Calu3 (cell line): ENCODE results near the gene SMG9. TPM values are rescaled to one million over a fixed set of nuclear protein-coding genes. Genes with fewer than 3 reads are reported as not detected.
"Not testable (repeated sequence)": the region's sequence is repeated elsewhere in the genome, so short reads cannot be mapped to it uniquely, and the experiment has no call there.

Experiments used
- BruUV-seq: library from RNA; stranded (reverse); fragments of 400-500 nt; replicated peaks from 2 replicates; lab custom pipeline; 2021; lab: Mats Ljungman, UMichigan
- CTCF ChIA-PET: fragments of 300-600 bp; sonication (Branson Sonifier 250); formaldehyde crosslinking; loops from one replicate; lab custom pipeline; 2022; ENCODE audit warnings: antibody characterized with exemption; lab: Charles Lee
- DNase-seq: peaks from one replicate; pipeline ENCODE4 v3.0.0; 2022
- H3K27ac Mint-ChIP-seq: one replicate; pipeline ENCODE4 v1.8.0; 2022; ENCODE audit warnings: mixed read lengths; ENCODE audit not compliant: unreplicated experiment
- H3K27me3 Mint-ChIP-seq: one replicate; pipeline ENCODE4 v1.8.0; 2022; ENCODE audit warnings: mixed read lengths; ENCODE audit not compliant: unreplicated experiment
- H3K36me3 Mint-ChIP-seq: one replicate; pipeline ENCODE4 v1.8.0; 2022; ENCODE audit warnings: mild to moderate bottlenecking, moderate library complexity, mixed read lengths; ENCODE audit not compliant: insufficient read depth, unreplicated experiment
- H3K4me1 Mint-ChIP-seq: one replicate; pipeline ENCODE4 v1.8.0; 2022; ENCODE audit warnings: mild to moderate bottlenecking, low read depth, mixed read lengths; ENCODE audit not compliant: unreplicated experiment
- H3K4me3 Mint-ChIP-seq: one replicate; pipeline ENCODE4 v1.8.0; 2022; ENCODE audit warnings: mild to moderate bottlenecking, low read depth, moderate library complexity, mixed read lengths; ENCODE audit not compliant: unreplicated experiment
- H3K9me3 Mint-ChIP-seq: one replicate; pipeline ENCODE4 v1.8.0; 2022; ENCODE audit warnings: low read depth, mixed read lengths; ENCODE audit not compliant: unreplicated experiment
- intact Hi-C: fragments of 100-400 bp; cut with micrococcal nuclease; formaldehyde crosslinking; loops from one replicate; pipeline ENCODE4 v1.10.0; 2022; ENCODE audit not compliant: unreplicated experiment
- total RNA-seq: library from RNA; stranded (reverse); gene quantifications from 2 replicates; pipeline ENCODE4 v1.2.3, GENCODE V29; 2022
- TF ChIP-seq, protein P1 (sequence below): fragments of 200-600 bp; IDR thresholded peaks from one replicate; pipeline ENCODE4 v1.8.0; 2022; ENCODE audit warnings: antibody characterized with exemption; ENCODE audit not compliant: unreplicated experiment

The SMG9 gene
- total RNA-seq, 1 experiment from 2014 or later: 85.5 TPM

DNA sequence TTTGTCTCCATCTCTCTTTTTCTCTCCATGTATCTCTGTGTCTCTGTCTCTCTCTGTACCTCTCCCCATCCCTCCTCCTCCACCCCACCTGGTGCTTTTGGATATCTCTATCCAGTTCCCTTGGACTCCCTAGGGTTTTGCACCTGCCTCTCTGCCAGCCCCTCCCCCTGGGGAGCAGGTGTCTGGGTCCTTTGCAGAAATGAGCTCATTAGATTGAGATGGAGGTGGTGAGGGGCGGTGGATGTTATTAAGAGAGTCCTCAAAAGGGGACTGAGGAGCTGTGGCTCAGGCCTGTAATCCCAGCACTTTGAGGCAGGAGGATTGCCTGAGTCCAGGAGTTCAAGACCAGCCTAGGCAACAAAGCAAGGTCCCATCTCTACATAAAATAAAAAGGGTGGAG is 23.9 kb upstream of the SMG9 start:
- H3K27me3 Mint-ChIP-seq: no peaks in the 10 kb centered on the region
- DNase-seq: no peak
- peak overlapping the region; percentile 98 for H3K27ac Mint-ChIP-seq
- H3K36me3 Mint-ChIP-seq: peaks cover 79% of the 10 kb centered on the region
- peaks cover 2% of the 10 kb centered on the region for H3K9me3 Mint-ChIP-seq
- no TSS peak for BruUV-seq
- CTCF ChIA-PET: interaction anchor here (0.5 to 3.9 kb wide), 8 partner anchors 8 to 103 kb away, joined by 3 to 27 read pairs (median 4); partner anchors contain the start of gene SMG9
- H3K4me1 Mint-ChIP-seq: peaks cover 79% of the 10 kb centered on the region
- TF ChIP-seq, protein P1, sequence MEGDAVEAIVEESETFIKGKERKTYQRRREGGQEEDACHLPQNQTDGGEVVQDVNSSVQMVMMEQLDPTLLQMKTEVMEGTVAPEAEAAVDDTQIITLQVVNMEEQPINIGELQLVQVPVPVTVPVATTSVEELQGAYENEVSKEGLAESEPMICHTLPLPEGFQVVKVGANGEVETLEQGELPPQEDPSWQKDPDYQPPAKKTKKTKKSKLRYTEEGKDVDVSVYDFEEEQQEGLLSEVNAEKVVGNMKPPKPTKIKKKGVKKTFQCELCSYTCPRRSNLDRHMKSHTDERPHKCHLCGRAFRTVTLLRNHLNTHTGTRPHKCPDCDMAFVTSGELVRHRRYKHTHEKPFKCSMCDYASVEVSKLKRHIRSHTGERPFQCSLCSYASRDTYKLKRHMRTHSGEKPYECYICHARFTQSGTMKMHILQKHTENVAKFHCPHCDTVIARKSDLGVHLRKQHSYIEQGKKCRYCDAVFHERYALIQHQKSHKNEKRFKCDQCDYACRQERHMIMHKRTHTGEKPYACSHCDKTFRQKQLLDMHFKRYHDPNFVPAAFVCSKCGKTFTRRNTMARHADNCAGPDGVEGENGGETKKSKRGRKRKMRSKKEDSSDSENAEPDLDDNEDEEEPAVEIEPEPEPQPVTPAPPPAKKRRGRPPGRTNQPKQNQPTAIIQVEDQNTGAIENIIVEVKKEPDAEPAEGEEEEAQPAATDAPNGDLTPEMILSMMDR: no peak
- intact Hi-C loops: no loop called here
- peak overlapping the region; percentile 77 for H3K4me3 Mint-ChIP-seq

DNA sequence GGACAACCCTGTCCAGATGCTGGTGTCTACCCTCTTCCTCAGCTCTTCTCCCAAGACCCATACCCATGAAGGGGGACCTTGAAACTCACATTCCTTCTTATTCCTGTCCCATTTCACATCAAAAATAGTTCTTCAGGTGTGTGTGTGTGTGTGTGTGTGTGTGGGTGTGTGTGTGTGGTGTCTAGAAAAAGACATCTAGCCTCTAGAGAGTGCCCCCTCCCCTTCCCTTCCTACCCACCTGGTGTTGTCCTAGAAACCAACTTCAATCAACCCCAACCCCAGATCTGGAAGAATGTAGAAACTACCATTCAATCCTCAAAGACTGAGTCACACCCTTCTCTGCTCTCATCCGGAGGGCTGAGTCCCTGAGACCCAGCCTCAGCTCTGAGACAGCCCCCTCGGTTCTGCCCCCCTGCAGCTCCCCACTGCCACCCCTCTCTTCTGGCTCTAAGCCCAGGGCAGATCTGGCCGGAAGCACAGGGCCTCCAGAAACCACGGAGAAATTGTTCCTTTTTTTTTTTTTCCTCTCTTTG is 22.5 kb upstream of the SMG9 start:
- intact Hi-C loops: no loop called here
- CTCF ChIA-PET: interaction anchor here (0.5 to 3.9 kb wide), 8 partner anchors 11 to 920 kb away, joined by 3 to 27 read pairs (median 4); partner anchors contain the start of genes PHLDB3, SMG9 and ZNF227
- peak overlapping the region; percentile 77 for H3K4me3 Mint-ChIP-seq
- DNase-seq: peak; percentile 73
- H3K9me3 Mint-ChIP-seq: no peaks in the 10 kb centered on the region
- peaks cover 83% of the 10 kb centered on the region for H3K36me3 Mint-ChIP-seq
- TF ChIP-seq, protein P1: no peak
- peak overlapping the region; percentile 98 for H3K27ac Mint-ChIP-seq
- peaks cover 64% of the 10 kb centered on the region for H3K4me1 Mint-ChIP-seq
- no peaks in the 10 kb centered on the region for H3K27me3 Mint-ChIP-seq
- no TSS peak for BruUV-seq

DNA sequence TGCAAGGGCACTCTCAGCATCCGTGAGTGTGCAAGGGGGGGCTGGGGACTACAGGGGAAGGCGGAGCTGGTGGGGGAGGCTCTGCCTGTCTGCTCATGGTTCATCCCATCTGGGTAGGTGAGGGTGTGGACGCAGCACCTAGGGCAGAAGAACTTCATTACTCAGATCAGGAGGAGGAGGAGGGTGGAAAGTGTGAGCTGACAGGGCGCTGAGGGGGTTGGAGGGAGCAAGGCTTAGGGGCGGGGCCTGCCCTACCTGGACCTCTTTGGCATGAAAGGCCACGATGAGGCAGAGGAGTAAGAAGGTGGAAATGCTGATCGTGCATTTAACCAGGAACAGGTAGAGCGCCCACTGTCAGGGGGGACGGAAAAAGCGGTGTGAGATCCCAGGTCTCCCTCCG is 21.5 kb upstream of the SMG9 start:
- Mint-ChIP-seq H3K4me3 (peak overlapping the region; percentile 77), H3K27ac (peak overlapping the region; percentile 98), H3K9me3 (no peaks in the 10 kb centered on the region), H3K4me1 (peaks cover 55% of the 10 kb centered on the region), H3K27me3 (no peaks in the 10 kb centered on the region), H3K36me3 (peaks cover 81% of the 10 kb centered on the region)
- no peak for DNase-seq
- BruUV-seq: no TSS peak
- CTCF ChIA-PET: interaction anchor here (1.2 kb wide), 1 partner anchor 19 kb away, joined by 7 read pairs; no protein-coding TSS in a partner anchor
- TF ChIP-seq, protein P1: no peak
- intact Hi-C loops: no loop called here

DNA sequence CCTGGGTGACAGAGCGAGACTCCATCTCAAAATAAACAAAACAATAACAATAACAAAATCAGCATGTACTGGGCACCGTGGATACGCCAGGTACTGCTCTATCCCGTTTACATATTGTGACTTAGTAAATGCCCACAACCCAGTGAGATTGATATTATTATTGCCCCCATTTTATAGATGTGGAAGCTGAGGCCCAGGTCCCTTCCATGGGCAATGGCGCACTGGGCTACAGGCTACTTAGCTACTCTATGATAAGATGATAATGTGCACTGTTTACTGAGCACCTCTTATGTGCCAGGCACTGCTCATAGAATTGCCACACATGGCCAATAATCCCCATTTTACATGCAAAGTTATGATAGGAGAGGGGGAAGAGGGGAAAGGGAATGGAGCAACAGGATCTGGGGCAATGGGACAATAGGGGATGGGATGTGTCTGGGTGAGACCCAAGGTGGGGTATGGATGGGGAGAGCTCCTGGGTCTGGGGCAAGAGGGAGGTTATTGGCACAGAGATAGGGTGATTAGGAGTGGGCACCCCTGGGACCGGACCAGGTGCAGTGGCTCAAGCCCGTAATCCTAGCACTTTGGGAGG is 20.6 kb upstream of the SMG9 start:
- no TSS peak for BruUV-seq
- TF ChIP-seq, protein P1: no peak
- Mint-ChIP-seq H3K9me3 (no peaks in the 10 kb centered on the region), H3K27ac (peak overlapping the region; percentile 98), H3K36me3 (peaks cover 78% of the 10 kb centered on the region), H3K4me3 (peak overlapping the region; percentile 77), H3K27me3 (no peaks in the 10 kb centered on the region), H3K4me1 (peaks cover 49% of the 10 kb centered on the region)
- DNase-seq: no peak
- CTCF ChIA-PET: interaction anchor here (0.6 to 1.2 kb wide), 3 partner anchors 8 to 737 kb away, joined by 4 to 7 read pairs (median 7); no protein-coding TSS in a partner anchor
- intact Hi-C loops: no loop called here

DNA sequence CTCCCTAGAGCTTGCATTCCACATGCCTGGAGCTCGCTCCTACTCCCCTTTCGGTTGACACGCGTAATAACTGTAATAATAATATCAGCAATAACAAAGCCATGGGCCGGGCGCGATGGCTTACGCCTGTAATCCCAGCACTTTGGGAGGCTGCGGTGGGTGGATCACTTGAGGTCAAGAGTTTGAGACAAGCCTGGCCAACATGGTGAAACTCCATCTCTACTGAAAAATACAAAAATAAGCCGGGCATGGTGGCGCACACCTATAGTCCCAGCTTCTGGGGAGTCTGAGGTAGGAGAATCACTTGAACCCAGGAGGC is 20.1 kb upstream of the SMG9 start:
- BruUV-seq, DNase-seq, H3K9me3 Mint-ChIP-seq, CTCF ChIA-PET, H3K27ac Mint-ChIP-seq, H3K27me3 Mint-ChIP-seq, H3K4me3 Mint-ChIP-seq, intact Hi-C loops: not testable (repeated sequence)
- H3K4me1 Mint-ChIP-seq: peaks cover 48% of the 10 kb centered on the region
- peaks cover 77% of the 10 kb centered on the region for H3K36me3 Mint-ChIP-seq
